Lung (tissue), 12 donors: Measurements from ENCODE around the gene THOC2. TPM values are rescaled to one million over a fixed set of nuclear protein-coding genes. Genes with fewer than 3 reads are reported as not detected.
"Not testable (repeated sequence)": the region's sequence is repeated elsewhere in the genome, so short reads cannot be mapped to it uniquely, and the experiment has no call there.

Experiments used
- ATAC-seq: fragments of 200-7000 bp; cut with Tn5 transposase; one replicate; pipeline ENCODE4 v1.9.1; 2020; ENCODE audit warnings: moderate number of reproducible peaks; ENCODE audit not compliant: insufficient read depth, low FRiP score
- DNase-seq, 3 donors: peaks; one replicate each; pipeline ENCODE4 v3.0.0-alpha.2; 2013 to 2017
- H3K27ac ChIP-seq, 2 donors: one replicate each; pipeline ENCODE4 v1.5.1; 2013; ENCODE audit warnings: mild to moderate bottlenecking in 2 of 2, moderate library complexity in 2 of 2, control low read depth in 1 of 2, inconsistent platforms in 1 of 2, low read depth in 1 of 2, low read length in 1 of 2
- H3K27me3 ChIP-seq, 3 donors: one replicate each; pipeline ENCODE4 v1.5.1; 2013; ENCODE audit warnings: low read length in 2 of 3; ENCODE audit not compliant: control insufficient read depth in 3 of 3, insufficient read depth in 3 of 3
- H3K36me3 ChIP-seq, 4 donors: one replicate each; pipeline ENCODE4 v1.5.1; 2013; ENCODE audit warnings: low read length in 4 of 4, mild to moderate bottlenecking in 1 of 4, moderate library complexity in 1 of 4; ENCODE audit not compliant: control insufficient read depth in 4 of 4, insufficient read depth in 4 of 4
- H3K4me1 ChIP-seq, 5 donors: one replicate each; pipeline ENCODE4 v1.5.1; 2013; ENCODE audit warnings: low read length in 5 of 5, mild to moderate bottlenecking in 2 of 5, moderate library complexity in 1 of 5; ENCODE audit not compliant: control insufficient read depth in 5 of 5, insufficient read depth in 5 of 5
- H3K4me3 ChIP-seq: one replicate; pipeline ENCODE4 v1.5.1; 2013; ENCODE audit warnings: mild to moderate bottlenecking, control low read depth, moderate library complexity
- H3K9ac ChIP-seq, 2 donors: one replicate each; pipeline ENCODE4 v1.5.1; 2013; ENCODE audit warnings: low read length in 2 of 2, control low read depth in 1 of 2; ENCODE audit not compliant: insufficient read depth in 1 of 2
- H3K9me3 ChIP-seq, 4 donors: one replicate each; pipeline ENCODE4 v1.5.1; 2013; ENCODE audit warnings: low read length in 3 of 4, mild to moderate bottlenecking in 1 of 4, moderate library complexity in 1 of 4; ENCODE audit not compliant: control insufficient read depth in 4 of 4, insufficient read depth in 3 of 4
- CTCF ChIP-seq: IDR thresholded peaks from 2 replicates; pipeline ENCODE4 v1.5.1; 2012; ENCODE audit warnings: mild to moderate bottlenecking; ENCODE audit errors: control extremely low read depth, extremely low read depth
- WGBS, 2 donors: extraction: QIAGEN DNeasy Blood & Tissue Kit; methylation state at CpG; one replicate each; pipeline ENCODE4 v1.1.7; 2013; 5-methylcytosine and 5-hydroxymethylcytosine counted together
- polyA plus RNA-seq, 2 donors: library from polyadenylated mRNA; stranded (reverse); fragments of 200-250 nt; gene quantifications; one replicate each; pipeline ENCODE4 v1.2.1, GENCODE V29; 2013
- total RNA-seq, 2 donors: library from RNA; depleted of rRNA in 1 of 2; stranded (reverse); fragments of >200 nt in 1 of 2; gene quantifications; one replicate each; pipeline ENCODE4 v1.2.1, GENCODE V29; 2014 to 2021
- donor health status: control.
- donor health status: control.
- donor health status: Bipolar disorder and iron deficiency.
- donor health status: healthy.
- donor health status: DM: yes; HTN: yes; CAD: no.

The THOC2 gene
- total and polyA plus RNA-seq, 4 donors = 25.9 to 224 (median 71.7) TPM

GRCh38 chrX:123675154-123675553 lies 57.7 kb downstream of the THOC2 start:
- Histone ChIP-seq H3K27ac (no peak overlapping the region), H3K4me3 (no peak overlapping the region), H3K9ac (no peak overlapping the region), H3K36me3 (peaks cover 0 to 6% (median 2%) of the 10 kb centered on the region in 4 donors), H3K9me3 (no peaks in the 10 kb centered on the region), H3K27me3 (no peaks in the 10 kb centered on the region), H3K4me1 (no peaks in the 10 kb centered on the region)
- DNase-seq = no peak
- no peak for ATAC-seq
- TF ChIP-seq CTCF = no peak
- 83 to 95% methylated on average over 2 of the region's 2 CpGs for WGBS, 2 donors

DNA sequence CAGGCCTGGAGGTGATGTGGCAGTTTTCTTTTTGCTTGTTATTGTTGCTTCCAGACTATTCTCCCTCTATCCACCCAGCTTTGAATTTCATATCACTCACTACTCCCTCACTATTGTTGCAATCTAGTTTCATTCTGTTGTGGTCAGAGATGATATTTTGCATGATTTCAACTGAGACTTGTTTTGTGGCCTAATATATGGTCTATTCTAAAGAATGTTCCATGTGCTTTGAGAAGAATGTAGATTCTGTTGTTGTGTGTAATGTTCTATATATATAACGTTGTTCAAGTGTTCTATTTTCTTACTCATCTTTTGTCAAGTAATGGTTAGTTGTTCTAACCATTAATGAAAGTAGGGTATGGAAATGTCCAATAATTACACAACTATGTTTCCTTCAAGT lies 59.0 kb downstream of the THOC2 start:
- no peak for ATAC-seq
- Histone ChIP-seq H3K27me3 (no peaks in the 10 kb centered on the region), H3K9me3 (no peaks in the 10 kb centered on the region), H3K4me3 (no peak overlapping the region), H3K9ac (no peak overlapping the region), H3K36me3 (peaks cover 0 to 5% (median under 1%) of the 10 kb centered on the region in 4 donors), H3K27ac (no peak overlapping the region), H3K4me1 (no peaks in the 10 kb centered on the region)
- WGBS, 2 donors = 67 to 96% methylated on average over 1 of the region's 1 CpG
- TF ChIP-seq CTCF = no peak
- DNase-seq = no peak

DNA sequence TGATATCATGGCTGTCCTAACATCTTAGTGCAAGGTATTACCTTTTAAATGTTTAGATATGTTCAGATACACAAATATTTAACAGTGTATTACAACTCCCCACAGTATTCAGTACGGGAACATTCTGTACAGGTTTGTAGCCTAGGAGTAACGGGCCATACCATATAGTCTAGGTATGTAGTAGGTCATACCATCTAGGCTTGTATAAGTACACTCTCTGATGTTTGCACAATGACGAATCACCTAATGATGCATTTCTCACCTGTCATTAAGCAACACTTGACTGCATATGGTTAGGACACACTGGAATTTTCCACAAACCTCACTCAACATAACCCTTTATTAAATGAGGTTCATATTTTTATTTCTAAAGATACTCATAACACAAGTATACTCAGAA lies 67.7 kb downstream of the THOC2 start:
- Histone ChIP-seq H3K4me3 (no peak overlapping the region), H3K27me3 (no peaks in the 10 kb centered on the region), H3K27ac (no peak overlapping the region), H3K9ac (no peak overlapping the region), H3K4me1 (no peaks in the 10 kb centered on the region), H3K9me3 (no peaks in the 10 kb centered on the region), H3K36me3 (peaks cover 0 to 5% (median 4%) of the 10 kb centered on the region in 4 donors)
- no peak for TF ChIP-seq CTCF
- WGBS, 2 donors = 63 to 84% methylated on average over 3 of the region's 3 CpGs
- peak; percentile 69 for ATAC-seq
- DNase-seq = no peak

- not testable (repeated sequence) for H3K9ac ChIP-seq, H3K27me3 ChIP-seq, H3K4me1 ChIP-seq, H3K36me3 ChIP-seq, H3K4me3 ChIP-seq, H3K9me3 ChIP-seq, DNase-seq, H3K27ac ChIP-seq
- peak; percentile 41 for ATAC-seq
- WGBS, 2 donors = 77 to 88% methylated on average over 6 of the region's 6 CpGs
These were observed 68.2 kb downstream of the THOC2 start for GRCh38 chrX:123664467-123665167.

DNA sequence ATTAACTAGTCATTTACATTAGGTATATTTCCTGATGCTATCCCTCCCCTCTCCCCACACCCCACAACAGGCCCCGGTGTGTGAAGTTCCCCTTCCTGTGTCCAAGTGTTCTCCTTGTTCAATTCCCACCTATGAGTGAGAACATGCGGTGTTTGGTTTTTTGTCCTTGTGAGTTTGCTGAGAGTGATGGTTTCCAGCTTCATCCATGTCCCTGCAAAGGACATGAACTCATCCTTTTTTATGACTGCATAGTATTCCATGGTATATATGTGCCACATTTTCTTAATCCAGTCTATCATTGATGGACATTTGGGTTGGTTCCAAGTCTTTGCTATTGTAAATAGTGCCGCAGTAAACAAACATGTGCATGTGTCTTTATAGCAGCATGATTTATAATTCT lies 69.1 kb downstream of the THOC2 start:
- not testable (repeated sequence) for DNase-seq, H3K36me3 ChIP-seq, H3K4me1 ChIP-seq, ATAC-seq, H3K9ac ChIP-seq, H3K27me3 ChIP-seq, H3K9me3 ChIP-seq, H3K27ac ChIP-seq, H3K4me3 ChIP-seq
- WGBS, 2 donors = 92 to 100% methylated on average over 3 of the region's 3 CpGs

GRCh38 chrX:123656507-123656906 lies 76.3 kb downstream of the THOC2 start:
- H3K9me3 ChIP-seq, DNase-seq, H3K4me1 ChIP-seq, H3K27ac ChIP-seq, ATAC-seq, H3K36me3 ChIP-seq, H3K4me3 ChIP-seq, H3K27me3 ChIP-seq, H3K9ac ChIP-seq: not testable (repeated sequence)
- 93 to 97% methylated on average over 9 of the region's 9 CpGs for WGBS, 2 donors
